Measurements from ENCODE around the gene OR10R2. TPM values are rescaled to one million over a fixed set of nuclear protein-coding genes. Genes with fewer than 3 reads are reported as not detected.

Gene OR10R2
- total and polyA plus RNA-seq, 2 experiments from 2014 or later = not detected

DNA sequence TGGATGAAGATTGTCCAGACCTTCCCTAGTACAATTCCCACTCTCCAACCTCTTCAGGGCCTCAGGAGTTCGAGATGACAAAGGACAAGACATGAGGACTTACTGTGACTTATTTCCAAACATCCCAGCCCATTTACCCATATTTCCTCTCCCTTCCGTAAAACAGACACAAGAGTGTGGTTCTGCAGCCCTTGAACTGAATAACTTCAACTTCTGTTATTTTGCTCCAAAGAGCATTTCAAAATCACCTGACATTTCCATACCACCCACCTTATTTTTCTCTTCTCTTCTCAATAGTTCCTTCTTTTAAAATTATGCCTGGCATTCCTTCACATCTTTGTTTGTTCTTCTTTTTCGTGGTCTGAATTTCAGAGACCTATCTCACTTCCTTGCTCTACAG lies 37.3 kb upstream of the OR10R2 start:
- H3K27me3 ChIP-seq = no peaks in the 10 kb centered on the region
- no peaks in the 10 kb centered on the region for H3K36me3 ChIP-seq (replicated peaks; ENCODE audit: insufficient read depth, low read depth)
- TF ChIP-seq EZH2 (IDR thresholded peaks at IDR 0.05; ENCODE audit: borderline replicate concordance) = no peak
- TF ChIP-seq, protein P1, sequence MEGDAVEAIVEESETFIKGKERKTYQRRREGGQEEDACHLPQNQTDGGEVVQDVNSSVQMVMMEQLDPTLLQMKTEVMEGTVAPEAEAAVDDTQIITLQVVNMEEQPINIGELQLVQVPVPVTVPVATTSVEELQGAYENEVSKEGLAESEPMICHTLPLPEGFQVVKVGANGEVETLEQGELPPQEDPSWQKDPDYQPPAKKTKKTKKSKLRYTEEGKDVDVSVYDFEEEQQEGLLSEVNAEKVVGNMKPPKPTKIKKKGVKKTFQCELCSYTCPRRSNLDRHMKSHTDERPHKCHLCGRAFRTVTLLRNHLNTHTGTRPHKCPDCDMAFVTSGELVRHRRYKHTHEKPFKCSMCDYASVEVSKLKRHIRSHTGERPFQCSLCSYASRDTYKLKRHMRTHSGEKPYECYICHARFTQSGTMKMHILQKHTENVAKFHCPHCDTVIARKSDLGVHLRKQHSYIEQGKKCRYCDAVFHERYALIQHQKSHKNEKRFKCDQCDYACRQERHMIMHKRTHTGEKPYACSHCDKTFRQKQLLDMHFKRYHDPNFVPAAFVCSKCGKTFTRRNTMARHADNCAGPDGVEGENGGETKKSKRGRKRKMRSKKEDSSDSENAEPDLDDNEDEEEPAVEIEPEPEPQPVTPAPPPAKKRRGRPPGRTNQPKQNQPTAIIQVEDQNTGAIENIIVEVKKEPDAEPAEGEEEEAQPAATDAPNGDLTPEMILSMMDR (IDR thresholded peaks at IDR 0.05; ENCODE audit: poor library complexity) = no peak
- TF ChIP-seq EZH2phosphoT487 (IDR thresholded peaks at IDR 0.05; ENCODE audit: low read depth, severe bottlenecking, unreplicated experiment) = no peak
- no peaks in the 10 kb centered on the region for H3K4me1 ChIP-seq (ENCODE audit: insufficient read depth)
- H3K4me2 ChIP-seq = no peak overlapping the region
- no peaks in the 10 kb centered on the region for H3K9me2 ChIP-seq (replicated peaks; ENCODE audit: insufficient read depth)
- WGBS (ENCODE audit: low lambda C conversion rate, missing lambda C conversion rate) = 65% methylated on average over 3 of the region's 3 CpGs
- no peaks in the 10 kb centered on the region for H3K79me2 ChIP-seq
- no peak overlapping the region for H3K4me3 ChIP-seq
- no peak overlapping the region for H3K27ac ChIP-seq
- DNase-seq (ENCODE audit: low spot score) = no peak
- no peak overlapping the region for H2AFZ ChIP-seq
- H4K20me1 ChIP-seq (ENCODE audit: insufficient read depth, poor library complexity, severe bottlenecking) = no peaks in the 10 kb centered on the region
- no peaks in the 10 kb centered on the region for H3K9me3 ChIP-seq (ENCODE audit: low read depth)

DNA sequence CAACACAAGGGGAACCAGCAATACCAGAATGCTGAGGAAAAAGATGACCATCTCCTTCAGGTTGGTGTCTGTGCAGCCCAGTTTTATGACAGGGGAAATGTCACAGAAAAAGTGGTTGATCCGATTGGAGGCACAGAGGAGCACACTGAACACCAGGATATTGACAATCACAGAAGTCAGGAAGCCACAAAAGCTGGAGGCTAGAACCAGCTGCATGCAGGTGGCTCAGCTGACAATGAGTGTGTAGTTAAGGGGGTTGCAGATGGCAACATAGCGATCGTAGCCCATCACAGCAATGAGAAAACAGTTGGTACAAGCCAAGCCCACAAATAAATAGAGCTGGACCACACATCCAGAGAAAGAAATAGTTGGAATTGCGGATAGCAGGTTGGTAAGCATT lies 26.6 kb upstream of the OR10R2 start:
- Histone ChIP-seq H3K4me3 (no peak overlapping the region), H3K9me3 (ENCODE audit: low read depth) (no peaks in the 10 kb centered on the region), H3K79me2 (no peaks in the 10 kb centered on the region), H4K20me1 (ENCODE audit: insufficient read depth, poor library complexity, severe bottlenecking) (no peaks in the 10 kb centered on the region), H3K4me2 (no peak overlapping the region), H3K27me3 (no peaks in the 10 kb centered on the region), H3K27ac (no peak overlapping the region), H3K4me1 (ENCODE audit: insufficient read depth) (no peaks in the 10 kb centered on the region), H2AFZ (no peak overlapping the region), H3K36me3 (replicated peaks; ENCODE audit: insufficient read depth, low read depth) (no peaks in the 10 kb centered on the region), H3K9me2 (replicated peaks; ENCODE audit: insufficient read depth) (no peaks in the 10 kb centered on the region)
- DNase-seq (ENCODE audit: low spot score) = no peak
- 89% methylated on average over 4 of the region's 4 CpGs for WGBS (ENCODE audit: low lambda C conversion rate, missing lambda C conversion rate)
- TF ChIP-seq EZH2phosphoT487 (IDR thresholded peaks at IDR 0.05; ENCODE audit: low read depth, severe bottlenecking, unreplicated experiment) = no peak
- no peak for TF ChIP-seq EZH2 (IDR thresholded peaks at IDR 0.05; ENCODE audit: borderline replicate concordance)
- TF ChIP-seq, protein P1 (IDR thresholded peaks at IDR 0.05; ENCODE audit: poor library complexity) = no peak

DNA sequence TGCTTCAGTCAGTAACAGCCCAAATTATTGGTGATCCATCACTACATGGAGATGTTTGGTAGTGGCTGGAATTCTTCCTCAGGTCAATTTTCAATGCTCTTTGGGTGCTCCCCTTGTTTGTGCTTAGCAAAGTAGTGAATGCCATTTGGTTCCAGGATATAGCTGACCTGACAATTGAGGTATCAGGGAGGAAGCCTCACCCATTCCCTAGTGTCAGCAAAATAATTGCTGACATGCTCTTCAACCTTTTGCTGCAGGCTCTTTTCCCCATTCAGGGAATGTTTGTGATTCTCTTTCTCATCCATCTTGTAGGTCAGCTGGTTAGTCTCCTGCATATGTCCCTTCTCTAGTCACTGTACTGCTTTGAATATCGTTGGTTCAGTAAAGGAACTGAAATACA lies 17.5 kb upstream of the OR10R2 start:
- no peaks in the 10 kb centered on the region for H3K79me2 ChIP-seq
- 77% methylated on average over 1 of the region's 1 CpG for WGBS (ENCODE audit: low lambda C conversion rate, missing lambda C conversion rate)
- H2AFZ ChIP-seq = no peak overlapping the region
- no peaks in the 10 kb centered on the region for H3K36me3 ChIP-seq (replicated peaks; ENCODE audit: insufficient read depth, low read depth)
- DNase-seq (ENCODE audit: low spot score) = no peak
- H3K9me3 ChIP-seq (ENCODE audit: low read depth) = no peaks in the 10 kb centered on the region
- no peaks in the 10 kb centered on the region for H3K4me1 ChIP-seq (ENCODE audit: insufficient read depth)
- no peaks in the 10 kb centered on the region for H3K27me3 ChIP-seq
- H3K27ac ChIP-seq = no peak overlapping the region
- TF ChIP-seq, protein P1 (IDR thresholded peaks at IDR 0.05; ENCODE audit: poor library complexity) = no peak
- no peak for TF ChIP-seq EZH2phosphoT487 (IDR thresholded peaks at IDR 0.05; ENCODE audit: low read depth, severe bottlenecking, unreplicated experiment)
- TF ChIP-seq EZH2 (IDR thresholded peaks at IDR 0.05; ENCODE audit: borderline replicate concordance) = no peak
- no peaks in the 10 kb centered on the region for H4K20me1 ChIP-seq (ENCODE audit: insufficient read depth, poor library complexity, severe bottlenecking)
- H3K4me3 ChIP-seq = no peak overlapping the region
- no peak overlapping the region for H3K4me2 ChIP-seq
- no peaks in the 10 kb centered on the region for H3K9me2 ChIP-seq (replicated peaks; ENCODE audit: insufficient read depth)

DNA sequence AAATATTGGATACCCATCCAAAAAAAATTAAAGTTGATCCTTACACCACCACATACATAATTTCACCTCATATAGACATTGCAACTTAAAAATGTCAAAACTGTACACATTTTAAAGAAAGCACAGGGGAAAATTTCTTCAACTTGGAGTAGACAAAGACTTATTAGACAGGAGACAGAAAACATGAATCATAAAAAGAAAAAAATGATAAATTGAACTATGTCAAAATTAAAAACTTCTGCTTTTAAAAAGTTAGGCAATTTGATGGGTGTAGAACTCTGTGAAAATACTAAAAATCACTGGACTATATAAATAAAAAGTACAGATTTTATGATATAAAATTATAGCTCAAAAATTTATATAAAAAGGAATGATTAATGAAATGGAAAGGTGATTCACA lies 14.8 kb upstream of the OR10R2 start:
- DNase-seq (ENCODE audit: low spot score) = no peak
- no peak for TF ChIP-seq EZH2phosphoT487 (IDR thresholded peaks at IDR 0.05; ENCODE audit: low read depth, severe bottlenecking, unreplicated experiment)
- TF ChIP-seq, protein P1 (IDR thresholded peaks at IDR 0.05; ENCODE audit: poor library complexity) = no peak
- TF ChIP-seq EZH2 (IDR thresholded peaks at IDR 0.05; ENCODE audit: borderline replicate concordance) = no peak

More for the DNA sequence above, 14.8 kb upstream of the OR10R2 start:
- H3K4me2 ChIP-seq = no peak overlapping the region
- H3K36me3 ChIP-seq (replicated peaks; ENCODE audit: insufficient read depth, low read depth) = no peaks in the 10 kb centered on the region
- no peaks in the 10 kb centered on the region for H3K9me3 ChIP-seq (ENCODE audit: low read depth)
- H3K27ac ChIP-seq = no peak overlapping the region
- no peak overlapping the region for H2AFZ ChIP-seq
- H3K79me2 ChIP-seq = no peaks in the 10 kb centered on the region
- H4K20me1 ChIP-seq (ENCODE audit: insufficient read depth, poor library complexity, severe bottlenecking) = no peaks in the 10 kb centered on the region
- H3K4me3 ChIP-seq = no peak overlapping the region
- no peaks in the 10 kb centered on the region for H3K4me1 ChIP-seq (ENCODE audit: insufficient read depth)
- no peaks in the 10 kb centered on the region for H3K27me3 ChIP-seq
- no peaks in the 10 kb centered on the region for H3K9me2 ChIP-seq (replicated peaks; ENCODE audit: insufficient read depth)
